ENCODE measurements around the gene AKAP9. TPM values are rescaled to one million over a fixed set of nuclear protein-coding genes. Genes with fewer than 3 reads are reported as not detected.
"Not testable (repeated sequence)": the region's sequence is repeated elsewhere in the genome, so short reads cannot be mapped to it uniquely, and the experiment has no call there.

Gene AKAP9
- total RNA-seq, 1 donor from 2014 or later, result 119 TPM

DNA sequence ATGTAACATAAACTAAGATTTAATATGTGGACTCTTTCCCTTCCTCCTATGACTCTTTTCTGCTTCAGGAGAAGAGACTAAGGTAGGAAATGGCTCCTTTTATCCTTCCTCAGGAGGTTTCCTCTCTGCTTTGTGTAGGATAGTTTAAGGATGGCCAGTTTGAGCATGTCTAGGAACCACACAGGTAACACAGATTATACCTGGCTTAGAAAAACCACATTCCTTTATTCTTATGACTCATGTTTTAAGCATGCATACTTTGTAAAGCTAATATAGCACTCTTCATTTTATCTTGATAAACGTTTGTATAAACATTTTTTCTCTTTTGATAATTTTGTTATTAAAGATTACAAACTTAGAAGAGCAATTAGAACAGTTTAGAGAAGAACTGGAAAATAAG is 135.8 kb downstream of the AKAP9 start:
- TF ChIP-seq, protein P1, sequence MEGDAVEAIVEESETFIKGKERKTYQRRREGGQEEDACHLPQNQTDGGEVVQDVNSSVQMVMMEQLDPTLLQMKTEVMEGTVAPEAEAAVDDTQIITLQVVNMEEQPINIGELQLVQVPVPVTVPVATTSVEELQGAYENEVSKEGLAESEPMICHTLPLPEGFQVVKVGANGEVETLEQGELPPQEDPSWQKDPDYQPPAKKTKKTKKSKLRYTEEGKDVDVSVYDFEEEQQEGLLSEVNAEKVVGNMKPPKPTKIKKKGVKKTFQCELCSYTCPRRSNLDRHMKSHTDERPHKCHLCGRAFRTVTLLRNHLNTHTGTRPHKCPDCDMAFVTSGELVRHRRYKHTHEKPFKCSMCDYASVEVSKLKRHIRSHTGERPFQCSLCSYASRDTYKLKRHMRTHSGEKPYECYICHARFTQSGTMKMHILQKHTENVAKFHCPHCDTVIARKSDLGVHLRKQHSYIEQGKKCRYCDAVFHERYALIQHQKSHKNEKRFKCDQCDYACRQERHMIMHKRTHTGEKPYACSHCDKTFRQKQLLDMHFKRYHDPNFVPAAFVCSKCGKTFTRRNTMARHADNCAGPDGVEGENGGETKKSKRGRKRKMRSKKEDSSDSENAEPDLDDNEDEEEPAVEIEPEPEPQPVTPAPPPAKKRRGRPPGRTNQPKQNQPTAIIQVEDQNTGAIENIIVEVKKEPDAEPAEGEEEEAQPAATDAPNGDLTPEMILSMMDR (IDR thresholded peaks at IDR 0.05; ENCODE audit: unreplicated experiment), result no peak
- peak overlapping the region; percentile 93 for H3K27ac Mint-ChIP-seq
- H3K4me1 Mint-ChIP-seq, result peaks cover 5% of the 10 kb centered on the region
- no peak overlapping the region for H3K4me3 Mint-ChIP-seq
- no peaks in the 10 kb centered on the region for H3K9me3 Mint-ChIP-seq
- DNase-seq (ENCODE audit: low spot score in 2 of 2, unreplicated experiment in 2 of 2), result no peak
- H3K36me3 Mint-ChIP-seq, result peaks cover 43% of the 10 kb centered on the region
- no peaks in the 10 kb centered on the region for H3K27me3 Mint-ChIP-seq (ENCODE audit: low read depth)

DNA sequence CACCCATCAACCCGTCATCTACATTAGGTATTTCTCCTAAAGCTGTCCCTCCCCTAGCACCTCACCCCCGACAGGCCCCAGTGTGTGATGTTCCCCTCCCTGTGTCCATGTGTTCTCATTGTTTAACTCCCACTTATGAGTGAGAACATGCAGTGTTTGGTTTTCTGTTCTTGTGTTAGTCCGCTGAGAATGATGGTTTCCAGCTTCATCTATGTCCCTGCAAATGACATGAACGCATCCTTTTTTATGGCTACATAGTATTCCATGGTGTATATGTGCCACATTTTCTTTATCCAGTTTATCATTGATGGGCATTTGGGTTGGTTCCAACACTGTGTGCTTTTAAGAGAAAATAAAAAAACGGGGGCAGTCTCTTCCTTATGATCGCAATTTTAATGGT is 143.3 kb downstream of the AKAP9 start:
- not testable (repeated sequence) for H3K4me1 Mint-ChIP-seq

DNA sequence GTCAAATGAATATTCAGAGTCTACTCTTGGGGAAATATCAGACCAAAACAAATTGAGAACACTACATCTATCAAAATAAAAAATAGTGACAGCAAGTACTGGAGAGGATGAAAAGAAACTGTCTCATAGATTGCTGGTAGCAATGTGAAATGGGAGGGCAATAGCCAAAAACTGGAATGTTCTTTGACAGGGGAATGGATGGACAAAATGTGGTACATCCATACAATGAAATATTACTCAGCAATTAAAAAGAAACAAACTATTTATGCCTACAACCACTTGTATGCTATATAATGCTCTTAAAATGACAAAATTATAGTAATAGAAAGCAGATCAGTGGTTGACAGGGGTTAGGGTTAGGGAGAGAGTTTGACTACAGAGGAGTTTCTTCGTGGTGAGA is 147.6 kb downstream of the AKAP9 start:
- H3K27ac Mint-ChIP-seq, result no peak overlapping the region
- TF ChIP-seq, protein P1 (IDR thresholded peaks at IDR 0.05; ENCODE audit: unreplicated experiment), result no peak
- DNase-seq (ENCODE audit: low spot score in 2 of 2, unreplicated experiment in 2 of 2), result no peak
- H3K36me3 Mint-ChIP-seq, result peaks cover 69% of the 10 kb centered on the region
- H3K9me3 Mint-ChIP-seq, result peaks cover 32% of the 10 kb centered on the region
- H3K4me1 Mint-ChIP-seq, result peaks cover 14% of the 10 kb centered on the region
- H3K27me3 Mint-ChIP-seq (ENCODE audit: low read depth), result no peaks in the 10 kb centered on the region
- no peak overlapping the region for H3K4me3 Mint-ChIP-seq

More for the DNA sequence above, 143.3 kb downstream of the AKAP9 start:
- not testable (repeated sequence) for H3K27ac Mint-ChIP-seq; DNase-seq (ENCODE audit: low spot score in 2 of 2, unreplicated experiment in 2 of 2); H3K4me3 Mint-ChIP-seq; H3K27me3 Mint-ChIP-seq (ENCODE audit: low read depth)
- Mint-ChIP-seq H3K36me3 (peaks cover 61% of the 10 kb centered on the region), H3K9me3 (peaks cover 20% of the 10 kb centered on the region)

DNA sequence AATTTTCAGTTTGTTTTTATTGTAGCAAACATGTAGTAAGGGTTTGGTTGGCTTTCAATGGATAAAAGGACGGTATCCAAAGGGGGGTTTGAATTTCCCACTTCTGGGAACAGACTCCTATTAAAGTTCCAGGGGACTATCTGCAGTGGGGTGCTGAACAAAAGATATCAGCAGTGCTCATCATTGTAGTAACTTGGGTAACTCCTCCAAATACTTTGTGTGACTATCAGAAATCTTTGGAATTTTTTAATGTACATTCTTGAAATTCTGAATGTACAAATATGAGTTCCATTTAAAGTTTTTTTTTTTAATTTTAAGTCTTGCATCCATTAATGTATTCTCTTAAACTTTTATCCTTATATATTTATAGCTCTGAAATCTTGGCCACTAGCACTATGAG is 151.5 kb downstream of the AKAP9 start:
- Mint-ChIP-seq H3K27me3 (ENCODE audit: low read depth) (no peaks in the 10 kb centered on the region), H3K4me3 (no peak overlapping the region), H3K36me3 (peaks cover 58% of the 10 kb centered on the region), H3K27ac (peak overlapping the region; percentile 92), H3K4me1 (peaks cover 16% of the 10 kb centered on the region), H3K9me3 (peaks cover 23% of the 10 kb centered on the region)
- no peak for DNase-seq (ENCODE audit: low spot score in 2 of 2, unreplicated experiment in 2 of 2)
- TF ChIP-seq, protein P1 (IDR thresholded peaks at IDR 0.05; ENCODE audit: unreplicated experiment), result no peak

DNA sequence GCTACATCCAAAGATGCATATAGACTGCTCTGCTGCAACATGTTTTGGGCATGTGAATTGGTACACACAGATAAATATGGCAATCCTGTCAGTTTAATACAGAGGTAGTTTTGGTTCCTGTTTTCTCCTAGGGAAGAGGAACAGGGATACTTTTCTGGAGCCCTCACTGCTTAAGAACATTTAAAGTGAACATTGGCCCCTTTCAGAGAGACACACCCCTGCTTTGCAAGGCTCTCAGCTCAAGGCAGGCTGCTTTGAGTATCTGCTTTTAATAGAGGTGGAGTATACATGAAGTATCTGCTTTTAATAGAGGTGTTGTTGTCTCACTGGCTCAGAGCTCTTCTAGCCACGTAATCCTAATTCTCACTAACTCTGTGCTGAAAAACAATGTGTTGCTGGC is 154.7 kb downstream of the AKAP9 start:
- Mint-ChIP-seq H3K27ac (peak overlapping the region; percentile 58), H3K9me3 (peaks cover 4% of the 10 kb centered on the region), H3K36me3 (peaks cover 53% of the 10 kb centered on the region), H3K4me1 (peaks cover 17% of the 10 kb centered on the region), H3K4me3 (no peak overlapping the region), H3K27me3 (ENCODE audit: low read depth) (no peaks in the 10 kb centered on the region)
- TF ChIP-seq, protein P1 (IDR thresholded peaks at IDR 0.05; ENCODE audit: unreplicated experiment), result no peak
- no peak for DNase-seq (ENCODE audit: low spot score in 2 of 2, unreplicated experiment in 2 of 2)

DNA sequence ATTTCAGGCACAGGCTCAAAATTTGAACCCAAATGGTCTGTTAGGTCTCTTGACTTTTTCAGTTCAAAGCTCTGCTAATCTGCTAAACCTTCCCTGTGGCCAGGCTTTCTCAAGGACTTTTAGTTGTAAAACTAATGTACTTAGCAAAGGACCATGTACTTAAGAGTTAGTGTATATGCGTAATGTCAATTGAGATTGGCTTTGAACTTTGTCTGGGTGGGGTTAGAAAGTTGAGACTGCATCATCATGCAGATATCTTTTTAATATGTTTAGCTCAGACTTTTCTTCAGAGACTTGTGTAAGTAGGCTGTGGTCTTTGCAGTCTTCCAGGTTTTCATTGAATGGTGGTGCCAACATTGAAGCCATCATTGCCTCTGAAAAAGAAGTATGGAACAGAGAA is 159.9 kb downstream of the AKAP9 start:
- no peak overlapping the region for H3K27ac Mint-ChIP-seq
- TF ChIP-seq, protein P1 (IDR thresholded peaks at IDR 0.05; ENCODE audit: unreplicated experiment), result no peak
- H3K36me3 Mint-ChIP-seq, result peaks cover 56% of the 10 kb centered on the region
- no peak overlapping the region for H3K4me3 Mint-ChIP-seq
- peaks cover 1% of the 10 kb centered on the region for H3K4me1 Mint-ChIP-seq
- H3K27me3 Mint-ChIP-seq (ENCODE audit: low read depth), result no peaks in the 10 kb centered on the region
- H3K9me3 Mint-ChIP-seq, result no peaks in the 10 kb centered on the region
- DNase-seq (ENCODE audit: low spot score in 2 of 2, unreplicated experiment in 2 of 2), result no peak

DNA sequence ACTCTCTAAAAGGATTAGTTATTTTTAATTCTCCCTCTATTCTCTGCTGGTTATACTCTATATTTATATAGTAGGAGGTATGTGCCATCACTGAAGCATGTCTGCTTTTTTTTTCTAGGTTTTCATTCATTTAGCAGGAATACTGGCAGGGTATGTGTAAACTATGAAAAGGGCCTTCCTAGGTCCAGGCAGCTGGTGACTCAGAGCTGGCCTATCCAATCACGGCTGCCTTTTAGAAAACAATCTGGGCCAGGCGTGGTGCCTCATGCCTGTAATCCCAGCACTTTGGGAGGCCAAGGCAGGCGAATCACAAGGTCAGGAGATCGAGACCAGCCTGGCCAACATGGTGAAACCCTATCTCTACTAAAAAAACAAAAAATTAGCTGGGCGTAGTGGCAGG is 162.2 kb downstream of the AKAP9 start:
- not testable (repeated sequence) for H3K27ac Mint-ChIP-seq; H3K27me3 Mint-ChIP-seq (ENCODE audit: low read depth); H3K9me3 Mint-ChIP-seq; H3K4me1 Mint-ChIP-seq; H3K4me3 Mint-ChIP-seq; DNase-seq (ENCODE audit: low spot score in 2 of 2, unreplicated experiment in 2 of 2)
- H3K36me3 Mint-ChIP-seq, result peaks cover 55% of the 10 kb centered on the region
